Gastroesophageal sphincter (tissue), 4 donors: ENCODE results near the gene RNF144A. TPM values are rescaled to one million over a fixed set of nuclear protein-coding genes. Genes with fewer than 3 reads are reported as not detected.

Experiments
- ATAC-seq: fragments of 150-250 bp; one replicate; pipeline ENCODE4 v1.9.1; 2016; ENCODE audit warnings: mild to moderate bottlenecking, moderate library complexity
- H3K27ac ChIP-seq, 4 donors: fragments of 200-600 bp; sonication (generic) in 3 of 4; 1 replicate in 3 of 4; 2 replicates in 1 of 4; pipeline ENCODE4 v1.5.1; 2016 to 2019
- H3K27me3 ChIP-seq: fragments of 200-600 bp; sonication (generic); one replicate; pipeline ENCODE4 v1.5.1; 2019
- H3K36me3 ChIP-seq, 2 donors: fragments of 200-600 bp; sonication (generic); one replicate each; pipeline ENCODE4 v1.5.1; 2019; ENCODE audit warnings: control low read depth in 1 of 2
- H3K4me1 ChIP-seq, 3 donors: fragments of 200-600 bp; sonication (generic); 1 replicate in 2 of 3; 2 replicates in 1 of 3; pipeline ENCODE4 v1.5.1; 2016 to 2019; ENCODE audit warnings: control low read depth in 2 of 3
- H3K4me3 ChIP-seq, 2 donors: fragments of 200-600 bp; sonication (generic); one replicate each; pipeline ENCODE4 v1.5.1; 2019; ENCODE audit warnings: mild to moderate bottlenecking in 1 of 2, moderate library complexity in 1 of 2
- H3K9me3 ChIP-seq, 3 donors: fragments of 200-600 bp; sonication (generic); one replicate each; pipeline ENCODE4 v1.5.1; 2017 to 2019; ENCODE audit warnings: control low read depth in 2 of 3
- CTCF ChIP-seq, 4 experiments: fragments of 200-600 bp in 2 of 4; fragments of 450-650 bp in 2 of 4; sonication (generic) in 1 of 4; IDR thresholded peaks; one replicate each; pipeline ENCODE4 v1.5.1; 2017 to 2019; ENCODE audit warnings: antibody characterized with exemption in 4 of 4, mild to moderate bottlenecking in 2 of 4, moderate library complexity in 2 of 4
- EP300 ChIP-seq: sonication (generic); formaldehyde crosslinking; IDR thresholded peaks from one replicate; pipeline ENCODE4 v1.6.1; 2017; ENCODE audit warnings: antibody characterized with exemption, mild to moderate bottlenecking
- POLR2A ChIP-seq, 2 donors: fragments of 450-650 bp; IDR thresholded peaks; one replicate each; pipeline ENCODE4 v1.6.1; 2017; ENCODE audit warnings: antibody characterized with exemption in 2 of 2, mild to moderate bottlenecking in 2 of 2, moderate library complexity in 1 of 2
- POLR2AphosphoS5 ChIP-seq: sonication (generic); formaldehyde crosslinking; IDR thresholded peaks from one replicate; pipeline ENCODE4 v1.6.1; 2017; ENCODE audit warnings: antibody characterized with exemption
- WGBS, 2 donors: methylation state at CpG; one replicate each; pipeline ENCODE4 v1.1.5; 2018; ENCODE audit warnings: low coverage in 1 of 2; 5-methylcytosine and 5-hydroxymethylcytosine counted together
- total RNA-seq, 4 donors: library from RNA; depleted of rRNA; stranded (reverse); fragments of >200 nt; gene quantifications; one replicate each; pipeline ENCODE4 v1.1.0, GENCODE V29; 2016

RNF144A gene
- total RNA-seq, result 10 to 100 TPM in 1 of 4 donors, 1 to 10 TPM in 3; 7.2 to 12.9 (median 8.8) TPM

DNA sequence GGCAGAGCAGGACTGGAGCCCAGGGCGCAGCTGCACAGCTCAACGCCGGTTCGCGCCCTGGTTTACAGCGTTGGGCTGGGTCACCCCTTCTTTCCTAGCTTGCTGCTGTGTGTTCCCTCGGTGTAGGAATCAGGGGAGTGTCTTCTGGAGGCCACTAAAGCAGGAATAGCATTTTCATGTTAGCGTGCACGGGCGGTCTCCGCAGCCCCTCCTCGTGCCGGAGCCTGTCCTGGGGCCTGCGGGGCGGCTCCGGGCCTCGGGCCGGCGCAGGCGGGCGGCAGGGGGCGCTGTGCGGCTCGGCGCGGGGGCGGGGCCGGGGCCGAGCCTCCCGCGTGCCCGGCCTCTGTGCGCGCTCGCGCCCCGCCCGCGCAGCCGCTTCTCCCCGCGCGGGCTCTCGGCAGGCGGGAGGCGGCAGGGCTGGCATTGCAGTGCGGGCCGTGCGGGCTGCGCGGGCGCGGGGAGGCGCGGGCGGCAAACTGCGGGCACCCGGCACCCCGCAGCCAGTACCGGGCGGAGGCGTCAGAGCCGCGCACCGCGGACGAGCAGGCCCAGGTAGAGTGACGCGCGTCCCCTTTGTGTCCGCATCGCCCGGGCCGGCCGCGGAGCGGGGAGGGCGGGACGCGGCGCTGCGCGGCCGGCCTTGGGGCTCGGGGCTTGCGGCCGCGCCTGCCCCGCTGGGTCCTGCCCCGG, at the start of gene RNF144A:
Gene RNF144A (plus strand): TSS at position 342 of the 690 bp plus-strand sequence. CDS start 79,515 bp downstream, outside the sequence.
- H3K27ac ChIP-seq, result peak within 1 kb of the TSS in 3 of 4 donors; percentile 68 to 80 (median 69)
- no peaks in the 10 kb centered on the region for H3K27me3 ChIP-seq
- WGBS, 2 donors, result no CpG with 5 or more reads among the region's 90 CpGs
- peaks cover 0 to 36% (median 3%) of the 10 kb centered on the region in 3 donors for H3K4me1 ChIP-seq
- peak within 1 kb of the TSS; percentile 78 to 88 for H3K4me3 ChIP-seq
- ATAC-seq, result peak; percentile 94
- no peaks in the 10 kb centered on the region for H3K9me3 ChIP-seq
- no peaks in the 10 kb centered on the region for H3K36me3 ChIP-seq
- no peak for TF ChIP-seq EP300
- peak in 3 of 4 experiments; percentile 47 to 60 (median 51) for TF ChIP-seq CTCF (IDR thresholded peaks at IDR 0.05)
- peak in 1 of 2 donors; percentile 15 for TF ChIP-seq POLR2A (IDR thresholded peaks at IDR 0.05)
- no peak for TF ChIP-seq POLR2AphosphoS5

DNA sequence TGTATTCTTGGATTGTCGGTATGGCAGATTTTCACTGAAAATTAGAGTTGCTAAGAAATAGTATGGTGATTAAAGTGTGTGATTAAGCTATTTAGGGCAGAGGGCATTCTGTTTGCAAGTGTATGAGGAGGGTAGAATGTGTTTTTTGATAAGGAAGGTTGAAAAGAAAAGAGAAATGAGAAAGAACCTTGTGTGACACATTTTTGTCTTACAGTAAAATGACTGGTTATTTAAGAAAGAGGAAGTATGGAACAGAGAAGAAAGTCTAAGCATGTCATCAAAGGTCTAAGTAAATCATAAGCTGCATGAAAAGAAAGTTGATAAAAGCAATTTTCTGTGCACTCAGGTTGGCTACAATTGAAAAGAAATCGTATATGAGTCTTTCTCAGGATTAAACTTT, 44.8 kb upstream of the RNF144A start:
- no peak overlapping the region for H3K27ac ChIP-seq
- H3K27me3 ChIP-seq, result no peaks in the 10 kb centered on the region
- WGBS, 2 donors, result 75 to 97% methylated on average over 2 of the region's 2 CpGs
- no peaks in the 10 kb centered on the region for H3K36me3 ChIP-seq
- H3K4me3 ChIP-seq, result no peak overlapping the region
- no peaks in the 10 kb centered on the region for H3K9me3 ChIP-seq
- no peak for TF ChIP-seq POLR2AphosphoS5
- no peak for TF ChIP-seq POLR2A (IDR thresholded peaks at IDR 0.05)
- no peak for TF ChIP-seq EP300
- TF ChIP-seq CTCF (IDR thresholded peaks at IDR 0.05), result no peak
- no peak for ATAC-seq
- H3K4me1 ChIP-seq, result peaks cover 0 to 7% (median 0%) of the 10 kb centered on the region in 3 donors

DNA sequence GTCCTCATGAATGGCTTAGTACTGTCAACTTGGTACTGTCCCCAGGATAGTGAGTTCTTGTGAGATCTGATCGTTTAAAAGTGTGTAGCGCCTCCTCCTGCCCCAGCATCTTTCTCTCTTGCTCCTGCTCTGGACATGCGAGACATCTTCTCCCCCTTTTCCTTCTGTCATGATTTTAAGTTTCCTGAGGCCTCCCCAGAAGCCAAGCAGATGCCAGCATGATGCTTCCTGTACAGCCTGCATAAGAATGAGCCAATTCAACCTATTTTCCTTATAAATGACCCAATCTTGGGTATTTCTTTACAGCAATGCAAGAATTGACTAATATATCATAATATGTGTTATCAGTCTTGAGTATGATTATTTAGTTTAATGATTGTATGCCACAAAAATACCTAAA, 43.2 kb upstream of the RNF144A start:
- Histone ChIP-seq H3K4me1 (peaks cover 0 to 21% (median 2%) of the 10 kb centered on the region in 3 donors), H3K36me3 (no peaks in the 10 kb centered on the region), H3K27me3 (no peaks in the 10 kb centered on the region), H3K9me3 (no peaks in the 10 kb centered on the region), H3K4me3 (no peak overlapping the region), H3K27ac (no peak overlapping the region)
- no peak for ATAC-seq
- 90 to 100% methylated on average over 1 to 3 of the region's 3 CpGs for WGBS, 2 donors
- TF ChIP-seq CTCF (IDR thresholded peaks at IDR 0.05), result no peak
- TF ChIP-seq POLR2AphosphoS5, result no peak
- no peak for TF ChIP-seq POLR2A (IDR thresholded peaks at IDR 0.05)
- no peak for TF ChIP-seq EP300

DNA sequence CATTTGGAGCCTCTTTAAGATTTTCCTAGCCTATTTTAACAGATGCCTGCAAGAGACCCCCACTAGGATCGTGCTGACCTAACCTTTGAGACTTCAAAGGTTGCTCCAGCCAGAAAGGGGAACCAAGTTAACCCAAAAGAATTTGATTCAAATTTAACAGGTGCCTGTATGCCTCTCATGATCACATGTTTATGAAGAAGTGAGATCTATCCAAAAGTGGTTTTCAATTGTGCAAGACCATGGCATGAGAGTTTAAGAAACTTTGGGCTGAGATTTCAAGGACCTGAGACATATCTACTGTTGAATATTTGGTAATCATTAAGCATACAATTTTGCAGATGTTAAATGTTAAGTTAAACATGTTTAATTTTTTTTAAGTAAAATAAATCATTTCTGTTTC, 40.9 kb upstream of the RNF144A start:
- no peak overlapping the region for H3K27ac ChIP-seq
- H3K4me1 ChIP-seq, result peaks cover 0 to 27% (median 2%) of the 10 kb centered on the region in 3 donors
- TF ChIP-seq CTCF (IDR thresholded peaks at IDR 0.05), result no peak
- no peak for TF ChIP-seq POLR2A (IDR thresholded peaks at IDR 0.05)
- TF ChIP-seq EP300, result no peak
- TF ChIP-seq POLR2AphosphoS5, result no peak
- 91% methylated on average over 1 of the region's 1 CpG; no CpG with 5 or more reads in 1 of the 2 donors for WGBS, 2 donors
- H3K4me3 ChIP-seq, result no peak overlapping the region
- no peaks in the 10 kb centered on the region for H3K36me3 ChIP-seq
- no peak for ATAC-seq
- H3K9me3 ChIP-seq, result no peaks in the 10 kb centered on the region
- no peaks in the 10 kb centered on the region for H3K27me3 ChIP-seq
